Ectodermal cell (in vitro differentiated cells): ENCODE results near the gene P3H3. TPM values are rescaled to one million over a fixed set of nuclear protein-coding genes. Genes with fewer than 3 reads are reported as not detected.

Experiments
- H3K27ac ChIP-seq: 2 replicates; pipeline ENCODE4 v1.7.0; 2013; ENCODE audit warnings: mild to moderate bottlenecking, low read depth, low read length; ENCODE audit not compliant: insufficient read depth, poor library complexity, severe bottlenecking
- H3K27me3 ChIP-seq: 2 replicates; pipeline ENCODE4 v1.7.0; 2013; ENCODE audit warnings: mild to moderate bottlenecking, low read length; ENCODE audit not compliant: insufficient read depth, control insufficient read depth, poor library complexity, severe bottlenecking
- H3K36me3 ChIP-seq: one replicate; pipeline ENCODE4 v1.7.0; 2013; ENCODE audit warnings: low read length; ENCODE audit not compliant: control insufficient read depth, insufficient read depth
- H3K4me1 ChIP-seq: one replicate; pipeline ENCODE4 v1.7.0; 2013; ENCODE audit warnings: low read length; ENCODE audit not compliant: control insufficient read depth, insufficient read depth
- H3K4me3 ChIP-seq: 2 replicates; pipeline ENCODE4 v1.7.0; 2013; ENCODE audit warnings: low read depth, low read length, control low read depth; ENCODE audit not compliant: insufficient read depth
- H3K9me3 ChIP-seq: 2 replicates; pipeline ENCODE4 v1.7.0; 2013; ENCODE audit warnings: mild to moderate bottlenecking, low read length, moderate library complexity; ENCODE audit not compliant: control insufficient read depth
- WGBS, 2 experiments: methylation state at CpG; one replicate each; pipeline ENCODE4 v1.1.7; 2013; ENCODE audit warnings: missing lambda C conversion rate in 2 of 2; 5-methylcytosine and 5-hydroxymethylcytosine counted together
- polyA plus RNA-seq, 4 experiments: library from polyadenylated mRNA; stranded (reverse); fragments of 50-300 nt; gene quantifications; one replicate each; pipeline ENCODE4 v1.2.3, GENCODE V29; 2013

Gene P3H3
- 78.0 TPM for polyA plus RNA-seq (2013, experiment 1 of 4)
- 71.0 TPM for polyA plus RNA-seq (2013, experiment 2 of 4)
- 49.6 TPM for polyA plus RNA-seq (2013, experiment 3 of 4)
- polyA plus RNA-seq (2013, experiment 4 of 4): 52.8 TPM

GRCh38 chr12:6827982-6828780, at the start of gene P3H3:
TSS of gene P3H3 (plus strand) at chr12:6828407. CDS start at chr12:6828441, 34 bp downstream.
- Histone ChIP-seq H3K27ac (peak within 1 kb of the TSS; percentile 60), H3K4me1 (peaks cover 38% of the 10 kb centered on the region), H3K27me3 (no peaks in the 10 kb centered on the region), H3K4me3 (peak within 1 kb of the TSS; percentile 96), H3K9me3 (no peaks in the 10 kb centered on the region), H3K36me3 (peaks cover 17% of the 10 kb centered on the region)
- 0% methylated on average over 59 to 60 of the region's 60 CpGs for WGBS, 2 experiments

- WGBS, 2 experiments: 5 to 6% methylated on average over 35 of the region's 35 CpGs
- Histone ChIP-seq H3K36me3 (peaks cover 14% of the 10 kb centered on the region), H3K27ac (peak overlapping the region; percentile 91)
These were observed 49.3 kb upstream of the P3H3 start for GRCh38 chr12:6778574-6779550.

GRCh38 chr12:6779708-6780432, 48.3 kb upstream of the P3H3 start:
- no peaks in the 10 kb centered on the region for H3K9me3 ChIP-seq
- peaks cover 8% of the 10 kb centered on the region for H3K27me3 ChIP-seq
- no peak overlapping the region for H3K27ac ChIP-seq
- WGBS, 2 experiments: 88 to 91% methylated on average over 6 of the region's 6 CpGs
- peaks cover 38% of the 10 kb centered on the region for H3K4me1 ChIP-seq
- peaks cover 8% of the 10 kb centered on the region for H3K36me3 ChIP-seq
- H3K4me3 ChIP-seq: no peak overlapping the region

More at GRCh38 chr12:6778574-6779550, 49.3 kb upstream of the P3H3 start:
- Histone ChIP-seq H3K27me3 (peaks cover 14% of the 10 kb centered on the region), H3K9me3 (no peaks in the 10 kb centered on the region), H3K4me1 (peaks cover 38% of the 10 kb centered on the region), H3K4me3 (peak overlapping the region; percentile 20)

GRCh38 chr12:6780573-6780972, 47.6 kb upstream of the P3H3 start:
- H3K36me3 ChIP-seq: peaks cover 1% of the 10 kb centered on the region
- no peaks in the 10 kb centered on the region for H3K9me3 ChIP-seq
- H3K4me3 ChIP-seq: no peak overlapping the region
- peaks cover 8% of the 10 kb centered on the region for H3K27me3 ChIP-seq
- H3K27ac ChIP-seq: no peak overlapping the region
- peaks cover 38% of the 10 kb centered on the region for H3K4me1 ChIP-seq
- WGBS, 2 experiments: 63 to 66% methylated on average over 6 of the region's 6 CpGs

GRCh38 chr12:6782119-6782518, 46.1 kb upstream of the P3H3 start:
- 79 to 85% methylated on average over 6 of the region's 6 CpGs for WGBS, 2 experiments
- H3K36me3 ChIP-seq: no peaks in the 10 kb centered on the region
- peaks cover 8% of the 10 kb centered on the region for H3K27me3 ChIP-seq
- H3K27ac ChIP-seq: no peak overlapping the region
- H3K4me3 ChIP-seq: no peak overlapping the region
- no peaks in the 10 kb centered on the region for H3K9me3 ChIP-seq
- H3K4me1 ChIP-seq: peaks cover 38% of the 10 kb centered on the region

- no peak overlapping the region for H3K4me3 ChIP-seq
- no peak overlapping the region for H3K27ac ChIP-seq
- no peaks in the 10 kb centered on the region for H3K27me3 ChIP-seq
- H3K9me3 ChIP-seq: no peaks in the 10 kb centered on the region
- no peaks in the 10 kb centered on the region for H3K36me3 ChIP-seq
- 66% methylated on average over 10 of the region's 10 CpGs for WGBS, 2 experiments
- peaks cover 33% of the 10 kb centered on the region for H3K4me1 ChIP-seq
These were observed 45.2 kb upstream of the P3H3 start for GRCh38 chr12:6782850-6783566.

- Histone ChIP-seq H3K9me3 (no peaks in the 10 kb centered on the region), H3K27ac (no peak overlapping the region), H3K36me3 (no peaks in the 10 kb centered on the region), H3K4me1 (peaks cover 25% of the 10 kb centered on the region), H3K27me3 (no peaks in the 10 kb centered on the region), H3K4me3 (no peak overlapping the region)
- WGBS, 2 experiments: 87 to 90% methylated on average over 9 of the region's 9 CpGs
These were observed 44.4 kb upstream of the P3H3 start for GRCh38 chr12:6783828-6784227.

- Histone ChIP-seq H3K27ac (no peak overlapping the region), H3K4me3 (no peak overlapping the region), H3K27me3 (no peaks in the 10 kb centered on the region), H3K4me1 (peaks cover 22% of the 10 kb centered on the region), H3K36me3 (no peaks in the 10 kb centered on the region), H3K9me3 (no peaks in the 10 kb centered on the region)
- 80 to 81% methylated on average over 5 of the region's 5 CpGs for WGBS, 2 experiments
These were observed 43.9 kb upstream of the P3H3 start for GRCh38 chr12:6784296-6784695.

- H3K4me1 ChIP-seq: peaks cover 20% of the 10 kb centered on the region
- H3K9me3 ChIP-seq: no peaks in the 10 kb centered on the region
- WGBS, 2 experiments: 92 to 94% methylated on average over 5 of the region's 5 CpGs
These were observed 43.4 kb upstream of the P3H3 start for GRCh38 chr12:6784761-6785160.

More at GRCh38 chr12:6784761-6785160, 43.4 kb upstream of the P3H3 start:
- Histone ChIP-seq H3K36me3 (no peaks in the 10 kb centered on the region), H3K27me3 (no peaks in the 10 kb centered on the region), H3K4me3 (no peak overlapping the region), H3K27ac (no peak overlapping the region)
